ENCODE measurements around the gene FAM216B.
A peak's percentile ranks its signal among the peaks of the same experiment; 100 is the strongest.

FAM216B gene

DNA sequence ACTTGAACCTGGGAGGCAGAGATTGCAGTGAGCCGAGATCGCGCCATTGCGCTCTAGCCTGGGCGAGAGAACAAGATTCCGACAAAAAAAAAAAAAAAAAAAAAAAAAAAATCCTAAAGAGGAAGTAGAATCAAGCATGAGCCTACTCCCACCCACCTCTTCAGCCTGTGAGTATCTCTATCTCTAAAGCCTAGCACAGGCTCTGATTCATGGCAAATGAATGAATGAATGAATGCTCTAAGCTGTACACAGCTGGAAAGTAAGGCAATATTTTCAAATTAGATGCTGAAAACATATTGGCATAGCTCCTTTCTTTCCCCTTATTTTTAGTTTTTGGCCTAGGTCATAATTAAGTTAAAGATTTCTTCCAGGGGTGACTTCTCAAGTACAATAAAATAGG lies 35.7 kb upstream of the FAM216B start:
- Histone ChIP-seq H3K4me1 (ENCODE audit: insufficient read depth, low read length, poor library complexity, severe bottlenecking) (peaks cover 36% of the 10 kb centered on the region), H4K20me1 (ENCODE audit: insufficient read depth, low read length, poor library complexity, severe bottlenecking) (no peaks in the 10 kb centered on the region)

DNA sequence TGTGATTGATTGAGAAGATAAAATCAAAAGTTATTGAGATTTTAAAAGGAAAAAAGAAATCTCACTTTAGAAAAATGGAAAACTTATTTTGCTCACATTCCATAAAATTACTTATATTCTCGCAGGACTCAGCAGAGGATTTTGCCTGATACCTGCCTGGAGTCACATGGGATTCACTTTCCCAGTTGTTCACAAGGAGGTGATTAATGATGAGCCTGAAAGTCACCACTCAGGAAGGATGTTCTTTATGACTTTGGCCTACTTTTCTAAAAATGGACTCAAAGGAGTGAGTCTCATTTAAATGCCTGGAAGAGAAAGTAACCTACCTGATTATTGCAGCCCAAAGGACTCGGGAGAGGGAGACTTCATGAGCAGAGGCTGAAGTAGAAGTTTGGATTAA lies 34.5 kb upstream of the FAM216B start:
- peak overlapping the region; percentile 5 for H3K4me3 ChIP-seq (ENCODE audit: low read length, poor library complexity, severe bottlenecking)
- no peaks in the 10 kb centered on the region for H4K20me1 ChIP-seq (ENCODE audit: insufficient read depth, low read length, poor library complexity, severe bottlenecking)
- H3K36me3 ChIP-seq (ENCODE audit: insufficient read depth, low read length) = no peaks in the 10 kb centered on the region
- no peaks in the 10 kb centered on the region for H3K9me3 ChIP-seq (ENCODE audit: insufficient read depth, low read depth, low read length)
- H3K4me2 ChIP-seq (ENCODE audit: low read depth, low read length, poor library complexity, severe bottlenecking) = peak overlapping the region; percentile 25
- no peaks in the 10 kb centered on the region for H3K27me3 ChIP-seq (ENCODE audit: insufficient read depth, low read length, poor library complexity, severe bottlenecking)
- no peaks in the 10 kb centered on the region for H3F3A ChIP-seq (ENCODE audit: low read depth)
- TF ChIP-seq, protein P1, sequence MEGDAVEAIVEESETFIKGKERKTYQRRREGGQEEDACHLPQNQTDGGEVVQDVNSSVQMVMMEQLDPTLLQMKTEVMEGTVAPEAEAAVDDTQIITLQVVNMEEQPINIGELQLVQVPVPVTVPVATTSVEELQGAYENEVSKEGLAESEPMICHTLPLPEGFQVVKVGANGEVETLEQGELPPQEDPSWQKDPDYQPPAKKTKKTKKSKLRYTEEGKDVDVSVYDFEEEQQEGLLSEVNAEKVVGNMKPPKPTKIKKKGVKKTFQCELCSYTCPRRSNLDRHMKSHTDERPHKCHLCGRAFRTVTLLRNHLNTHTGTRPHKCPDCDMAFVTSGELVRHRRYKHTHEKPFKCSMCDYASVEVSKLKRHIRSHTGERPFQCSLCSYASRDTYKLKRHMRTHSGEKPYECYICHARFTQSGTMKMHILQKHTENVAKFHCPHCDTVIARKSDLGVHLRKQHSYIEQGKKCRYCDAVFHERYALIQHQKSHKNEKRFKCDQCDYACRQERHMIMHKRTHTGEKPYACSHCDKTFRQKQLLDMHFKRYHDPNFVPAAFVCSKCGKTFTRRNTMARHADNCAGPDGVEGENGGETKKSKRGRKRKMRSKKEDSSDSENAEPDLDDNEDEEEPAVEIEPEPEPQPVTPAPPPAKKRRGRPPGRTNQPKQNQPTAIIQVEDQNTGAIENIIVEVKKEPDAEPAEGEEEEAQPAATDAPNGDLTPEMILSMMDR (conservative IDR thresholded peaks at IDR 0.05; ENCODE audit: low read length) = no peak
- no peak for TF ChIP-seq EZH2phosphoT487 (IDR thresholded peaks at IDR 0.05; ENCODE audit: borderline replicate concordance)
- no peak overlapping the region for H2AFZ ChIP-seq (ENCODE audit: low read length)
- no peak overlapping the region for H3K9ac ChIP-seq (ENCODE audit: low read depth, low read length, poor library complexity, severe bottlenecking)
- H3K79me2 ChIP-seq (ENCODE audit: insufficient read depth, low read length) = no peaks in the 10 kb centered on the region
- H3K9me2 ChIP-seq (replicated peaks; ENCODE audit: low read depth, low read length) = no peaks in the 10 kb centered on the region
- peaks cover 34% of the 10 kb centered on the region for H3K4me1 ChIP-seq (ENCODE audit: insufficient read depth, low read length, poor library complexity, severe bottlenecking)

More for the DNA sequence above, 35.7 kb upstream of the FAM216B start:
- no peak overlapping the region for H3K9ac ChIP-seq (ENCODE audit: low read depth, low read length, poor library complexity, severe bottlenecking)
- no peaks in the 10 kb centered on the region for H3K36me3 ChIP-seq (ENCODE audit: insufficient read depth, low read length)
- TF ChIP-seq, protein P1 (conservative IDR thresholded peaks at IDR 0.05; ENCODE audit: low read length) = no peak
- no peak for TF ChIP-seq EZH2phosphoT487 (IDR thresholded peaks at IDR 0.05; ENCODE audit: borderline replicate concordance)
- H3K79me2 ChIP-seq (ENCODE audit: insufficient read depth, low read length) = no peaks in the 10 kb centered on the region
- H3F3A ChIP-seq (ENCODE audit: low read depth) = no peaks in the 10 kb centered on the region
- no peaks in the 10 kb centered on the region for H3K27me3 ChIP-seq (ENCODE audit: insufficient read depth, low read length, poor library complexity, severe bottlenecking)
- H3K9me3 ChIP-seq (ENCODE audit: insufficient read depth, low read depth, low read length) = no peaks in the 10 kb centered on the region
- H3K9me2 ChIP-seq (replicated peaks; ENCODE audit: low read depth, low read length) = no peaks in the 10 kb centered on the region
- H3K4me2 ChIP-seq (ENCODE audit: low read depth, low read length, poor library complexity, severe bottlenecking) = no peak overlapping the region
- 0 out of 2 replicates have a peak overlapping the region, but pooled peaks have one; percentile 22 for H2AFZ ChIP-seq (ENCODE audit: low read length)
- H3K4me3 ChIP-seq (ENCODE audit: low read length, poor library complexity, severe bottlenecking) = no peak overlapping the region

DNA sequence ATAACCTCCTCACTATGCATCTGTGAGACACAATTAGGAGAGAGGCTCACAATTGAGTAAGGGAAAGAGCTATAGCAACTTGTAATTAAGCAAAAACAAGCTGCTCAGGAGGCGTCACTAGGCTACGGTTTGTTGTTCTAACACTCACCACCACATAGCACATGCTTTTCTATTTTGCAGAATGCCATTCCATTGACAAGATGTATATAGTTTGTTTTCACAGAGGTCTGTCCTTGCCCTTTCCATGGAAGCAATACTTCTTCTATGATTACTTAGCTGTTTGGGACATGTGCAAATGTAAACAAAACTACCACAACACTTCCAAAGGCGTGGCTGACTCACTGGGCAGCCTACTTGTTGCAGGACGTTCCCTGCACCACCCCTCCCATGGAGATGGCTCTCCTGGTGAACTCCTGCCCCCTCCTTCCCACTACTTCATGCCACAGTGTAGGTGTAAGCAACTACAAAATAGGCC lies 33.9 kb upstream of the FAM216B start:
- TF ChIP-seq, protein P1 (conservative IDR thresholded peaks at IDR 0.05; ENCODE audit: low read length) = no peak
- no peak for TF ChIP-seq EZH2phosphoT487 (IDR thresholded peaks at IDR 0.05; ENCODE audit: borderline replicate concordance)
- no peaks in the 10 kb centered on the region for H3K9me3 ChIP-seq (ENCODE audit: insufficient read depth, low read depth, low read length)
- H3K4me1 ChIP-seq (ENCODE audit: insufficient read depth, low read length, poor library complexity, severe bottlenecking) = peaks cover 34% of the 10 kb centered on the region
- H3K4me3 ChIP-seq (ENCODE audit: low read length, poor library complexity, severe bottlenecking) = peak overlapping the region; percentile 5
- H2AFZ ChIP-seq (ENCODE audit: low read length) = peak overlapping the region; percentile 39; the same call in 1 of the 2 replicates
- peak overlapping the region; percentile 25 for H3K4me2 ChIP-seq (ENCODE audit: low read depth, low read length, poor library complexity, severe bottlenecking)
- no peaks in the 10 kb centered on the region for H3K36me3 ChIP-seq (ENCODE audit: insufficient read depth, low read length)
- H3K27me3 ChIP-seq (ENCODE audit: insufficient read depth, low read length, poor library complexity, severe bottlenecking) = no peaks in the 10 kb centered on the region
- no peaks in the 10 kb centered on the region for H3F3A ChIP-seq (ENCODE audit: low read depth)
- H3K79me2 ChIP-seq (ENCODE audit: insufficient read depth, low read length) = no peaks in the 10 kb centered on the region
- H3K9ac ChIP-seq (ENCODE audit: low read depth, low read length, poor library complexity, severe bottlenecking) = no peak overlapping the region
- H4K20me1 ChIP-seq (ENCODE audit: insufficient read depth, low read length, poor library complexity, severe bottlenecking) = no peaks in the 10 kb centered on the region
- no peaks in the 10 kb centered on the region for H3K9me2 ChIP-seq (replicated peaks; ENCODE audit: low read depth, low read length)

All from Loucy (cell line).